B cell (primary cell): ENCODE data around the gene PLCG1. TPM values are rescaled to one million over a fixed set of nuclear protein-coding genes. Genes with fewer than 3 reads are reported as not detected.

Source experiments
- ATAC-seq: fragments of 200-7000 bp; cut with Tn5 transposase; one replicate; pipeline ENCODE4 v1.10.0; 2021; ENCODE audit warnings: low read depth, mild to moderate bottlenecking, moderate number of reproducible peaks, moderate library complexity
- CTCF ChIA-PET: fragments of 350-600 bp; sonication (Branson Sonifier 250); formaldehyde crosslinking; loops from one replicate; lab custom pipeline; 2021; ENCODE audit warnings: antibody characterized with exemption, inconsistent platforms; lab: Charles Lee
- POLR2A ChIA-PET: fragments of 350-600 bp; sonication (Branson Sonifier 250); formaldehyde crosslinking; loops from one replicate; lab custom pipeline; 2021; ENCODE audit warnings: antibody characterized with exemption; lab: Charles Lee
- DNase-seq: peaks from one replicate; pipeline ENCODE4 v3.0.0; 2013
- H2AFZ ChIP-seq: 2 replicates; pipeline ENCODE4 v1.6.1; 2012; ENCODE audit warnings: mild to moderate bottlenecking, low read depth, low read length; ENCODE audit not compliant: insufficient read depth, poor library complexity, severe bottlenecking
- H3K27ac ChIP-seq, 2 donors: 1 replicate in 1 of 2; 2 replicates in 1 of 2; pipeline ENCODE4 v1.5.1; 2012 to 2013; ENCODE audit warnings: low read length in 2 of 2, mild to moderate bottlenecking in 2 of 2, moderate library complexity in 1 of 2
- H3K27me3 ChIP-seq, 4 experiments: fragments of 200-600 bp in 1 of 4; sonication (generic) in 1 of 4; replicated peaks in 1 of 4; 1 replicate in 2 of 4; 2 replicates in 2 of 4; pipeline versions ENCODE4 v1.6.1 to v1.7.0; 2013 to 2016; ENCODE audit warnings: low read length in 3 of 4, mild to moderate bottlenecking in 2 of 4, mixed read lengths in 1 of 4, moderate library complexity in 1 of 4; ENCODE audit not compliant: insufficient read depth in 4 of 4, control insufficient read depth in 3 of 4; ENCODE audit errors: control extremely low read depth in 1 of 4
- H3K36me3 ChIP-seq, 2 experiments: replicated peaks in 1 of 2; 1 replicate in 1 of 2; 2 replicates in 1 of 2; pipeline versions ENCODE4 v1.6.1 to v1.7.1; 2013; ENCODE audit warnings: low read length in 1 of 2; ENCODE audit not compliant: insufficient read depth in 2 of 2, control insufficient read depth in 1 of 2; ENCODE audit errors: control extremely low read depth in 1 of 2, extremely low read depth in 1 of 2
- H3K4me1 ChIP-seq, 2 donors: fragments of 200-600 bp in 1 of 2; sonication (generic) in 1 of 2; 1 replicate in 1 of 2; 2 replicates in 1 of 2; pipeline versions ENCODE4 v1.5.1 to v1.6.1; 2013 to 2017; ENCODE audit warnings: low read length in 2 of 2; ENCODE audit not compliant: control insufficient read depth in 2 of 2, insufficient read depth in 2 of 2
- H3K4me2 ChIP-seq: replicated peaks from 2 replicates; pipeline ENCODE3; 2012; ENCODE audit warnings: mild to moderate bottlenecking, low read depth, low read length; ENCODE audit not compliant: poor library complexity, severe bottlenecking
- H3K4me3 ChIP-seq, 5 experiments: fragments of 200-600 bp in 1 of 5; sonication (generic) in 1 of 5; 1 replicate in 3 of 5; 2 replicates in 2 of 5; pipeline versions ENCODE4 v1.5.1 to v1.7.0; 2011 to 2016; ENCODE audit warnings: low read length in 4 of 5, mild to moderate bottlenecking in 4 of 5, low read depth in 2 of 5, control low read depth in 1 of 5, moderate library complexity in 1 of 5; ENCODE audit not compliant: insufficient read depth in 1 of 5; ENCODE audit errors: control extremely low read depth in 1 of 5, extremely low read depth in 1 of 5
- H3K79me2 ChIP-seq: fragments of 200-600 bp; sonication (generic); one replicate; pipeline ENCODE4 v1.6.0; 2016; ENCODE audit warnings: low read length; ENCODE audit not compliant: control insufficient read depth, insufficient read depth
- H3K9ac ChIP-seq: fragments of 200-600 bp; sonication (generic); 2 replicates; pipeline ENCODE4 v1.6.1; 2017; ENCODE audit warnings: mild to moderate bottlenecking, low read length, moderate library complexity
- H3K9me3 ChIP-seq, 3 donors: one replicate each; pipeline versions ENCODE4 v1.6.1 to v1.7.1; 2013; ENCODE audit warnings: low read length in 2 of 3; ENCODE audit not compliant: control insufficient read depth in 2 of 3, insufficient read depth in 1 of 3; ENCODE audit errors: control extremely low read depth in 1 of 3
- H4K20me1 ChIP-seq: 2 replicates; pipeline ENCODE4 v1.6.0; 2012; ENCODE audit warnings: mild to moderate bottlenecking, low read length; ENCODE audit not compliant: insufficient read depth, control insufficient read depth, poor library complexity, severe bottlenecking
- H3K27ac Mint-ChIP-seq: one replicate; pipeline ENCODE4 v1.8.0; 2021; ENCODE audit warnings: mixed read lengths
- H3K27me3 Mint-ChIP-seq: one replicate; pipeline ENCODE4 v1.8.0; 2021; ENCODE audit warnings: mixed read lengths
- H3K4me1 Mint-ChIP-seq: one replicate; pipeline ENCODE4 v1.8.0; 2021; ENCODE audit warnings: mixed read lengths
- H3K4me3 Mint-ChIP-seq: one replicate; pipeline ENCODE4 v1.8.0; 2021; ENCODE audit warnings: mixed read lengths
- H3K9me3 Mint-ChIP-seq: one replicate; pipeline ENCODE4 v1.8.0; 2022; ENCODE audit warnings: mixed read lengths; ENCODE audit not compliant: insufficient read depth
- CTCF ChIP-seq: fragments of 200-600 bp; IDR thresholded peaks from one replicate; pipeline ENCODE4 v1.8.0; 2022; ENCODE audit warnings: antibody characterized with exemption, mild to moderate bottlenecking
- EZH2 ChIP-seq: IDR thresholded peaks from 2 replicates; pipeline ENCODE4 v1.6.1; 2012; ENCODE audit warnings: borderline replicate concordance, low read depth, mild to moderate bottlenecking, moderate library complexity, low read length; ENCODE audit not compliant: insufficient read depth, poor library complexity, severe bottlenecking
- WGBS: methylation state at CpG from one replicate; pipeline ENCODE4 v1.1.5; 2013; ENCODE audit warnings: missing lambda C conversion rate; ENCODE audit not compliant: insufficient coverage; 5-methylcytosine and 5-hydroxymethylcytosine counted together
- intact Hi-C: fragments of 100-400 bp; cut with micrococcal nuclease; formaldehyde crosslinking; loops from one replicate; pipeline ENCODE4 v1.10.0; 2022
- polyA plus RNA-seq: library from polyadenylated mRNA; depleted of rRNA; stranded (reverse); fragments of >200 nt; gene quantifications from 2 replicates; pipeline ENCODE4 v1.2.3, GENCODE V29; 2012
- total RNA-seq, 2 donors: library from RNA; stranded (reverse); fragments of 120-200 nt in 1 of 2; gene quantifications; 1 replicate in 1 of 2; 2 replicates in 1 of 2; pipeline versions ENCODE4 v1.2.3 to v1.2.4, GENCODE V29; 2013 to 2022

Gene PLCG1
- total and polyA plus RNA-seq, 2 donors (not counting 1 experiment from before 2014, with no cell fraction given), result 98.7 to 101 TPM

DNA sequence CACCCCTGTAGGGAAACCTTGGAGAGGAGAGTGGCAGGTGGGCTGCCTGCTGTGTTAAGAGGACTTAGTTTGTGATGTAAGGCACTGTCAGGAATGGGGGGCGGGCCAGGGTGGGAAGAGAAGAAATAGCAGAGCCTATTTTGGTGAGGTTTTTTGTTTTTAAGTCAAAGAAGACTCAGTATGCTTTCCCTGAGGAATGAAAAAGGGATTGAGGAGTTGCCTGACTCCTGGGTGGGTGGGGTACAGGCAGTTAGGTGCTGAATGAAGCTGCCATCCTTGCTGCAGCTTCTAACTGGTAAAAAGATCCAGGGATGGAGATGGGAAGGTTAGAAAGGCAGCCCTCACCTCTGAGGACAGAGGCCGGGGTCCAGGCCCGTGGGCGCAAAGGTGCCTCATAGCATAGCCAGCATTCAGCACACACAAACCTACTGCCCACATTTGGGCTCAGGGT lies 37.9 kb downstream of the PLCG1 start:
- Mint-ChIP-seq H3K27me3 (no peaks in the 10 kb centered on the region), H3K27ac (no peak overlapping the region), H3K4me3 (no peak overlapping the region), H3K9me3 (no peaks in the 10 kb centered on the region), H3K4me1 (no peaks in the 10 kb centered on the region)
- CTCF ChIA-PET, result interaction anchor here (1.0 to 2.9 kb wide), 5 partner anchors 16 to 165 kb away, joined by 3 to 13 read pairs (median 8); partner anchors contain the start of gene LPIN3
- TF ChIP-seq CTCF, result no peak
- TF ChIP-seq EZH2, result no peak
- Histone ChIP-seq H3K27ac (no peak overlapping the region), H3K4me1 (no peaks in the 10 kb centered on the region), H3K4me2 (no peak overlapping the region), H3K9me3 (no peaks in the 10 kb centered on the region), H3K36me3 (peaks cover 0 to 33% of the 10 kb centered on the region in 2 experiments), H3K79me2 (no peaks in the 10 kb centered on the region), H3K4me3 (no peak overlapping the region), H2AFZ (no peak overlapping the region), H4K20me1 (no peaks in the 10 kb centered on the region), H3K27me3 (no peaks in the 10 kb centered on the region), H3K9ac (no peak overlapping the region)
- DNase-seq (no peak), ATAC-seq (no peak)
- intact Hi-C loops, result no loop called here
- 100% methylated on average over 4 of the region's 4 CpGs for WGBS
- POLR2A ChIA-PET, result no interaction called here

DNA sequence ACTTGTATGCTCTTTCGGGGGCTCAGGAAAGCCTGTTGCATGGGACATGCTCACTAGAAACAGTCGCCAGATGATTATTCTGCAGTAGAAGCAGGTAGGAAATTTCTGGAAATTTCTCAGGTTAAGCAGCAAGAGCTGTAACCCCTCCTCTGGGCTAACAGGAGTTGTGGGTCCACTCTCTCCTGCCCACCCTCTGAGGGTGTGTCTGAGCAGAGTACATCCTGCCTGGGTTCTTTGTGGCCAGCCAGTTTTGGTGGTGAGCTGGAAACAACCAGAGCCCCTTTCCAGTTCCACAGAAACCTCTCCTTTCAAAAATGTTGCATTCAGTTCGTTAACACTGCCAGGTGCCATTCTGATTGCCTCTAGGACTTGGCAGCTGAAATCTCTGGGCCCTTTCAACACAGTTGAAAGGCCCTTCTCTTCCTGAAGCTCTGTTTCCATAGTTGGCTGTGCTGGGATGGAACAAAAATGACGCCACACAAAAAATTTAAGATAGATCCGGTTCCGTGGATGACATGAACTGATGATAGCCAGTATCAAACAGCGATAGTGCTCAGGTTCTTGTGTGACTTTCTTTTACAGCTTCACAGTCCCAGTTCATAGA lies 38.5 kb downstream of the PLCG1 start:
- 100% methylated on average over 4 of the region's 7 CpGs for WGBS
- no peak overlapping the region for H3K27ac Mint-ChIP-seq
- no peaks in the 10 kb centered on the region for H3K4me1 Mint-ChIP-seq
- Histone ChIP-seq H3K27me3 (no peaks in the 10 kb centered on the region), H3K27ac (no peak overlapping the region), H3K4me2 (no peak overlapping the region), H3K4me1 (no peaks in the 10 kb centered on the region), H2AFZ (no peak overlapping the region), H3K9ac (no peak overlapping the region), H3K79me2 (no peaks in the 10 kb centered on the region), H3K36me3 (peaks cover 0 to 27% of the 10 kb centered on the region in 2 experiments), H3K9me3 (no peaks in the 10 kb centered on the region), H3K4me3 (no peak overlapping the region), H4K20me1 (no peaks in the 10 kb centered on the region)
- H3K27me3 Mint-ChIP-seq, result no peaks in the 10 kb centered on the region
- no peak overlapping the region for H3K4me3 Mint-ChIP-seq
- ATAC-seq (no peak), DNase-seq (no peak)
- ChIA-PET CTCF (interaction anchor here (1.0 to 2.9 kb wide), 6 partner anchors 15 to 165 kb away, joined by 3 to 13 read pairs (median 4); partner anchors contain the start of gene LPIN3), POLR2A (no interaction called here)
- intact Hi-C loops, result no loop called here
- H3K9me3 Mint-ChIP-seq, result no peaks in the 10 kb centered on the region
- no peak for TF ChIP-seq EZH2
- TF ChIP-seq CTCF, result no peak
